GM06990 (cell line): ENCODE measurements around the gene FAM110D.

ENCODE experiments used
- DNase-seq: peaks from one replicate; pipeline ENCODE4 v3.0.0-alpha.2; 2011; ENCODE audit not compliant: insufficient read length; ENCODE audit errors: extremely low read depth
- H3K27me3 ChIP-seq: replicated peaks from 2 replicates; pipeline ENCODE4 v1.6.0; 2011; ENCODE audit warnings: low read length; ENCODE audit not compliant: control insufficient read depth, insufficient read depth
- H3K36me3 ChIP-seq: 2 replicates; pipeline ENCODE4 v1.5.1; 2011; ENCODE audit warnings: low read length; ENCODE audit not compliant: control insufficient read depth, insufficient read depth
- H3K4me3 ChIP-seq: replicated peaks from 2 replicates; pipeline ENCODE4 v1.5.1; 2011; ENCODE audit warnings: low read depth, mild to moderate bottlenecking, control low read depth, low read length
- TF ChIP-seq, protein P1 (sequence below): IDR thresholded peaks from 2 replicates; pipeline ENCODE4 v1.5.1; 2011; ENCODE audit warnings: low read length, control low read depth, mild to moderate bottlenecking, inconsistent platforms; ENCODE audit not compliant: insufficient read depth, poor library complexity, severe bottlenecking

Gene FAM110D

DNA sequence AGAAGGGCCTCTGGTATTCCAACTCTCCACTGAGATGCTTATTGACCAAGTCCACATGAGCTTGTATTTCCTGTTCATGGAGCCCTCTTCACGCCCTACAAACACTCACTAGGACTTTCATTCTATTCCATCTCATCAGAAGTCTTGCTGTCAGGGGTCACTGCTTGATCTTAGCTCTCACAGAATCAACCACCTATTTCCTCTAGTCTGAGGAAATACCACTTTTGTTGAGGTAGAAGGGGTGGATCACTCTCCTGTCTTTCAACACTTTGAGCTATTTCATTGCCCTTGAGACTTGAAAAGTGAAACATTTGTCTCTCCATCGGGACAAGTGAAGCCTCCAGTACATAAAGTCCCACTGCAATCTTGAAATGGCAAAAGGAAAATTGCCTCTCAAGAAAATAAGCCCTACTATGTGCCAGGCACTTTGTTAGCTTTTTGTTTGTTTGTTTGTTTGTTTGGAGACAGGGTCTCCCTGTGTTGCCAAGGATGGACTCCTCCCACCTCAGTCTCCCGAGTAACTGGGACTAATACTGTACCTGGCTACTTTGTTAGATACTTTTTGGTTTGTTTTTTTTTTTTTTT is 19.8 kb upstream of the FAM110D start:
- Histone ChIP-seq H3K27me3 (no peaks in the 10 kb centered on the region), H3K4me3 (no peak overlapping the region)
- no peak for DNase-seq

DNA sequence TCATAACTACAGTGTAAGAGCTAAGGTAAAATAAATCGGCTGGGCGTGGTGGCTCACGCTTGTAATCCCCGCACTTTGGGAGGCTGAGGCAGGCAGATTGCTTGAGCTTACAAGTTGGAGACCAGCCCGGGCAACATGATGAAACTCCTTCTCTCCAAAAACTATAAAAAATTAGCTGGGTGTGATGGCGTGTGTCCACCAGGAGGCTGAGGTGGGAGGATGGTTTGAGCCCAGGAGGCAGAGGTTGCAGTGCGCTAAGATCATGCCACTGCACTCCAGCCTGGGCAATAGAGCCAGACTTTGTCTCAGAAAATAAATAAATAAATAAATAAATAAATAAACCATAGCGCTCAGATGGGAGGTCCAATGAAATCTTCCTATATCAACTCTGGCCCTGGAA is 16.7 kb upstream of the FAM110D start:
- DNase-seq = no peak
- no peak overlapping the region for H3K4me3 ChIP-seq
- no peaks in the 10 kb centered on the region for H3K36me3 ChIP-seq
- no peaks in the 10 kb centered on the region for H3K27me3 ChIP-seq
- TF ChIP-seq, protein P1, sequence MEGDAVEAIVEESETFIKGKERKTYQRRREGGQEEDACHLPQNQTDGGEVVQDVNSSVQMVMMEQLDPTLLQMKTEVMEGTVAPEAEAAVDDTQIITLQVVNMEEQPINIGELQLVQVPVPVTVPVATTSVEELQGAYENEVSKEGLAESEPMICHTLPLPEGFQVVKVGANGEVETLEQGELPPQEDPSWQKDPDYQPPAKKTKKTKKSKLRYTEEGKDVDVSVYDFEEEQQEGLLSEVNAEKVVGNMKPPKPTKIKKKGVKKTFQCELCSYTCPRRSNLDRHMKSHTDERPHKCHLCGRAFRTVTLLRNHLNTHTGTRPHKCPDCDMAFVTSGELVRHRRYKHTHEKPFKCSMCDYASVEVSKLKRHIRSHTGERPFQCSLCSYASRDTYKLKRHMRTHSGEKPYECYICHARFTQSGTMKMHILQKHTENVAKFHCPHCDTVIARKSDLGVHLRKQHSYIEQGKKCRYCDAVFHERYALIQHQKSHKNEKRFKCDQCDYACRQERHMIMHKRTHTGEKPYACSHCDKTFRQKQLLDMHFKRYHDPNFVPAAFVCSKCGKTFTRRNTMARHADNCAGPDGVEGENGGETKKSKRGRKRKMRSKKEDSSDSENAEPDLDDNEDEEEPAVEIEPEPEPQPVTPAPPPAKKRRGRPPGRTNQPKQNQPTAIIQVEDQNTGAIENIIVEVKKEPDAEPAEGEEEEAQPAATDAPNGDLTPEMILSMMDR = no peak

More for the DNA sequence above, 19.8 kb upstream of the FAM110D start:
- no peaks in the 10 kb centered on the region for H3K36me3 ChIP-seq
- TF ChIP-seq, protein P1 = no peak

DNA sequence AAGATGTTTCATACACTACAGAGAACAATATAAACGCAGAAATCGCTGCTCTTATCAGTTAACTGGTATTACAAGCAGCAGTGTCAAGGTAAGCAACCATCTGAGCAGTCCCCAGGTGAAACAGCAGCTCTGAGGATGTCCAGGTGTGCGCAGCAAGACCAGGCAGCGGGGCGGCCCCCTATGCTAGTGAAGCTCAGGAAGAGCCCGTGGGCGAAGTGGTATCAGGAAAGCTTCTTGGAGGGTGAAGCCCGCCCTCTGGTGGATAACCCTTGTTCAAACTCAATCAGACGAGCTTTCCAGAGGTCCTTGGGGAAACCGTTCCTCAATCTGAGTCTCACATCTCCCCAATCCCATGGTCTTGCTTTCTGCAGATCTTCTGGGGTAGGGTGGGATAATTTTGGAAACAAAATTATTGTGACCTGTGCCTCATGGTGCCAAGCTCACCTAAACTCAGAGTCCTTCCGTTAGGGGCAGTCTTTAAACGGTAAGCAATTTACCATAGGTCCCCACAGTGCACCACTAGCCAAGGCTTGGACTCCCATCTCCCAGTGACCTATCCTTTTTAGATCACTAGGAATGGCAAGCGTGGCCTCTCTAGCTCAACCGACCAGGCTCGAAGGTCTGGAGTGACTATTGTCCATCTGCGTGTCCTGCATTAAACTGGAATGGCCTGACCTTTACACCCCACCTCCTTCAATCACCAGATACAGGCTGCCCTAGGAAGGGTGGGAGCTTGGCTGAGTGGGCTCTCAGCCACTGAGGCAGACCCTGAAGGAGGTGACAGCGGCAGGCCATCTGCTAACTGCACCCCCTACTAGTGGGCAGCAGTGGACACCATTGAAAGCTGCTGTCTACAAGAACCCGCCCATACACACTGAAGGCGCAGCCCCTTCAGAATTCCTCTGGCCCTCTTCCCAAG is 13.6 kb upstream of the FAM110D start:
- H3K36me3 ChIP-seq = no peaks in the 10 kb centered on the region
- TF ChIP-seq, protein P1 = peak; percentile 74
- peak; percentile 51 for DNase-seq
- H3K27me3 ChIP-seq = no peaks in the 10 kb centered on the region; the same call in 1 of the 2 replicates
- H3K4me3 ChIP-seq = no peak overlapping the region

DNA sequence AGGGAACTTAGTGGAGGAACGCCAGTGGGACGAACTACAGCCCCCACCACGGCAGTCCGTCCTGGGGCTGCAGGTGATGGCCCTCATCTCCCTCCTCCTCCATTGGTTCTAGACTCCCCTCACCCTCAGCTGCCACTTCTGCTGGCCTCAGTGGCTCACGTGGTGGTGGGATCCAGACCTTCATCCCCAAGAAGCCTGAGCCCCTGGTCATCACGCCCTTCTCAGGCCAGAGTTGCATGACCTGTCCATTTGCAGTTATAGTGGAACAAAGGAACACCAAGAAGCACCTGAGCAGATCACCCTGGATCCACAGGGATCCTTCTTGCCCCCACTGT is 13.0 kb upstream of the FAM110D start:
- no peak for DNase-seq
- Histone ChIP-seq H3K36me3 (no peaks in the 10 kb centered on the region), H3K4me3 (no peak overlapping the region), H3K27me3 (no peaks in the 10 kb centered on the region; the same call in 1 of the 2 replicates)
- TF ChIP-seq, protein P1 = no peak

DNA sequence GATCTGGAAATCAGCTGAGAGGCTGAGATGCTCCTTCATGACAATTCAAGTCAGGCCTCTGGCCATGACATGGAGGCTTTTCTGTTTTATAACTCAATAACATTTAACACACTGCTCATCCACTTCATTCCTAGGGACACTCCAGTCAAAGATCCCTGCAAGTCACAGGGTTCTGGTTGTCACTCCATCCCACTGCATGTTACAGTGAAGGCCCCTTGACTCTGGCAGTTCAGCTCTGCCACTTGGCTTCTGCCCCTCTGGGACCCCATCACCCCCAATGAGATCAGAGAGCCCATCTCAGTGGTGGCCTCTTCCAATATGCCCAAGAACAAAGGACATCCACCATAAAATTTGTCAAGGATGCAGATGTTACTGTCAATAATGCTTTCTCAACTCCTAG is 10.0 kb upstream of the FAM110D start:
- DNase-seq = no peak
- peaks cover 3% of the 10 kb centered on the region; the same call in 1 of the 2 replicates for H3K27me3 ChIP-seq
- TF ChIP-seq, protein P1 = no peak

More for the DNA sequence above, 10.0 kb upstream of the FAM110D start:
- Histone ChIP-seq H3K36me3 (no peaks in the 10 kb centered on the region), H3K4me3 (no peak overlapping the region)
